ENCODE measurements around the gene ATXN3. TPM values are rescaled to one million over a fixed set of nuclear protein-coding genes. Genes with fewer than 3 reads are reported as not detected.

Gene ATXN3
- total RNA-seq, 1 donor from 2014 or later = 34.2 TPM

- no peaks in the 10 kb centered on the region for H3K27me3 ChIP-seq (ENCODE audit: control insufficient read depth, insufficient read depth, low read length)
- FAIRE-seq = no peak
- TF ChIP-seq, protein P1, sequence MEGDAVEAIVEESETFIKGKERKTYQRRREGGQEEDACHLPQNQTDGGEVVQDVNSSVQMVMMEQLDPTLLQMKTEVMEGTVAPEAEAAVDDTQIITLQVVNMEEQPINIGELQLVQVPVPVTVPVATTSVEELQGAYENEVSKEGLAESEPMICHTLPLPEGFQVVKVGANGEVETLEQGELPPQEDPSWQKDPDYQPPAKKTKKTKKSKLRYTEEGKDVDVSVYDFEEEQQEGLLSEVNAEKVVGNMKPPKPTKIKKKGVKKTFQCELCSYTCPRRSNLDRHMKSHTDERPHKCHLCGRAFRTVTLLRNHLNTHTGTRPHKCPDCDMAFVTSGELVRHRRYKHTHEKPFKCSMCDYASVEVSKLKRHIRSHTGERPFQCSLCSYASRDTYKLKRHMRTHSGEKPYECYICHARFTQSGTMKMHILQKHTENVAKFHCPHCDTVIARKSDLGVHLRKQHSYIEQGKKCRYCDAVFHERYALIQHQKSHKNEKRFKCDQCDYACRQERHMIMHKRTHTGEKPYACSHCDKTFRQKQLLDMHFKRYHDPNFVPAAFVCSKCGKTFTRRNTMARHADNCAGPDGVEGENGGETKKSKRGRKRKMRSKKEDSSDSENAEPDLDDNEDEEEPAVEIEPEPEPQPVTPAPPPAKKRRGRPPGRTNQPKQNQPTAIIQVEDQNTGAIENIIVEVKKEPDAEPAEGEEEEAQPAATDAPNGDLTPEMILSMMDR (IDR thresholded peaks at IDR 0.05; ENCODE audit: insufficient read depth, low read length, severe bottlenecking) = no peak
- H3K36me3 ChIP-seq (ENCODE audit: control insufficient read depth, insufficient read depth, low read length) = peaks cover 2% of the 10 kb centered on the region
- peak overlapping the region; percentile 76 for H3K4me3 ChIP-seq (ENCODE audit: low read depth, low read length)
- DNase-seq (ENCODE audit: low read depth) = peak; percentile 18
These were observed 14.9 kb upstream of the ATXN3 start for GRCh38 chr14:92121207-92121669.

GRCh38 chr14:92109490-92109889 is 3.1 kb upstream of the ATXN3 start:
- H3K36me3 ChIP-seq (ENCODE audit: control insufficient read depth, insufficient read depth, low read length) = no peaks in the 10 kb centered on the region
- FAIRE-seq (no peak), DNase-seq (ENCODE audit: low read depth) (no peak)
- H3K27me3 ChIP-seq (ENCODE audit: control insufficient read depth, insufficient read depth, low read length) = no peaks in the 10 kb centered on the region
- TF ChIP-seq, protein P1 (IDR thresholded peaks at IDR 0.05; ENCODE audit: insufficient read depth, low read length, severe bottlenecking) = no peak
- no peak overlapping the region for H3K4me3 ChIP-seq (ENCODE audit: low read depth, low read length)

DNA sequence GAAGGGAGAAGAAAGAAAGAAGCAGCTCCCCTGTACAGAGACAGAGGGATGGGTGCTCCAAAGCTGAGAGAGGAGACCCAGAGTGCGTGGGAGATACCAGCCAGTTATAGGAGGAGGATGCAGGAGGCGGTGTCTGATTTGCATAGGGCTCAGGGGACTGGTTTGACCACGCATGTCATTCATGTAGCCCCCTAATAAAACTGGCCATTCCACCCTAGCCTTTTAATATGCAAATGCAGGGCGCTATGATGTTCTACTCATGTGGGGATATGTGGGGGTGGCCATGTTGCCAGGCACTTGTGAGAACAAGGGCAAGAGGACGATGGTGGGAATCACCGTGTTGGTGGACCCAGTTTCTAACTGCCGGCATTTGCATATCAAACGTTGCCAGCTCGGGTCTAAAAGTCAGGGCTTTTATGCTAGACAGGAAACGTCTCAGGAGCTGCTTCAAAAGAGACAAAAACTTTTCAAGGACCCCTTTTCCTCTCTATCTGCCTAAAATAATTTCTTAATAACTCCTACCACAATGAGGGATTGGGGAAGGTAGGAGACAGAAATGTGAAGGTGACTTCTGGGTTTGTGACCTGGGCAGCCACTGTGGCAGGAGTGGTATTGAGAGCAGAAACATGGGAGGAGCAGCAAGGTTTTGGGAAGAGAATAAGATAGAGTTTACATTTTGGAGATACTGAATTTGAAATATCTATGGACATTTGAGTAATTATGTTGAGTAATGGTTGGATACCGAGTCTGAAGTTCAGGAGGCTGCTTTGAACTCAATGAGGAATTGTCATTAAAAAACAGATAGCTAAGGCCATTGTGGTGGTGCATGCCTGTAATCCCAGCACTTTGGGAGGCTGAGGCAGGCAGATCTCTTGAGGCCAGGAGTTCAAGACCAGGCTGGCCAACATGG is 2.2 kb upstream of the ATXN3 start:
- DNase-seq (ENCODE audit: low read depth) = no peak
- no peak overlapping the region for H3K4me3 ChIP-seq (ENCODE audit: low read depth, low read length)
- TF ChIP-seq, protein P1 (IDR thresholded peaks at IDR 0.05; ENCODE audit: insufficient read depth, low read length, severe bottlenecking) = no peak
- no peaks in the 10 kb centered on the region for H3K36me3 ChIP-seq (ENCODE audit: control insufficient read depth, insufficient read depth, low read length)
- H3K27me3 ChIP-seq (ENCODE audit: control insufficient read depth, insufficient read depth, low read length) = no peaks in the 10 kb centered on the region
- no peak for FAIRE-seq

DNA sequence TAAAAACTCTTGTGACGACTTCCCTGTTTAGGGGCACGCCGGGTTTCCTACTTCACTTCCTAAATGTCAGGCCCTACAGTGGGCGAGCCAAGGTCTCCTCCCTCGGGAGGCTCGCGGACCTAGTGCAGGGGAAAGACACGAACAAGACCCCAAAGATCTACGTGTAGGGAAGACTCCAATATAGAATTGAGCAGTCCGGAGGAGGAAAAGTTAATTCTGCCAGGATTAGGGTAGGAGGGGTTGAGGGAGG is 564 bp downstream of the ATXN3 start:
- no peak for FAIRE-seq
- H3K27me3 ChIP-seq (ENCODE audit: control insufficient read depth, insufficient read depth, low read length) = no peaks in the 10 kb centered on the region

GRCh38 chr14:92105073-92105892 is 1.1 kb downstream of the ATXN3 start:
- Histone ChIP-seq H3K36me3 (ENCODE audit: control insufficient read depth, insufficient read depth, low read length) (no peaks in the 10 kb centered on the region), H3K4me3 (ENCODE audit: low read depth, low read length) (peak overlapping the region; percentile 96), H3K27me3 (ENCODE audit: control insufficient read depth, insufficient read depth, low read length) (no peaks in the 10 kb centered on the region)
- no peak for DNase-seq (ENCODE audit: low read depth)
- no peak for FAIRE-seq
- TF ChIP-seq, protein P1 (IDR thresholded peaks at IDR 0.05; ENCODE audit: insufficient read depth, low read length, severe bottlenecking) = no peak

More for the DNA sequence above, 564 bp downstream of the ATXN3 start:
- Histone ChIP-seq H3K4me3 (ENCODE audit: low read depth, low read length) (peak overlapping the region; percentile 96), H3K36me3 (ENCODE audit: control insufficient read depth, insufficient read depth, low read length) (no peaks in the 10 kb centered on the region)
- TF ChIP-seq, protein P1 (IDR thresholded peaks at IDR 0.05; ENCODE audit: insufficient read depth, low read length, severe bottlenecking) = no peak
- peak; percentile 43 for DNase-seq (ENCODE audit: low read depth)
